Ishikawa (cell line): ENCODE data around the gene NHS.

Experiments
- CREB1 ChIP-seq: IDR thresholded peaks from 2 replicates; pipeline ENCODE4 v1.6.1; 2012; ENCODE audit warnings: low read depth
- NFIC ChIP-seq: IDR thresholded peaks from 2 replicates; pipeline ENCODE4 v1.6.1; 2012
- RAD21 ChIP-seq: IDR thresholded peaks from 2 replicates; pipeline ENCODE4 v1.6.1; 2012; ENCODE audit warnings: low read depth
- TAF1 ChIP-seq: IDR thresholded peaks from 2 replicates; pipeline ENCODE4 v1.6.1; 2012; ENCODE audit warnings: low read depth, mild to moderate bottlenecking
- TEAD4 ChIP-seq: IDR thresholded peaks from 2 replicates; pipeline ENCODE4 v1.6.1; 2012
- ZBTB7A ChIP-seq: IDR thresholded peaks from 2 replicates; pipeline ENCODE4 v1.6.1; 2012; ENCODE audit warnings: low read depth
- TF ChIP-seq, protein P1 (sequence below): IDR thresholded peaks from 2 replicates; pipeline ENCODE4 v1.6.1; 2012; ENCODE audit warnings: low read depth, mild to moderate bottlenecking
- TF ChIP-seq, protein P2 (sequence below): IDR thresholded peaks from 2 replicates; pipeline ENCODE4 v1.6.1; 2012

DNA sequence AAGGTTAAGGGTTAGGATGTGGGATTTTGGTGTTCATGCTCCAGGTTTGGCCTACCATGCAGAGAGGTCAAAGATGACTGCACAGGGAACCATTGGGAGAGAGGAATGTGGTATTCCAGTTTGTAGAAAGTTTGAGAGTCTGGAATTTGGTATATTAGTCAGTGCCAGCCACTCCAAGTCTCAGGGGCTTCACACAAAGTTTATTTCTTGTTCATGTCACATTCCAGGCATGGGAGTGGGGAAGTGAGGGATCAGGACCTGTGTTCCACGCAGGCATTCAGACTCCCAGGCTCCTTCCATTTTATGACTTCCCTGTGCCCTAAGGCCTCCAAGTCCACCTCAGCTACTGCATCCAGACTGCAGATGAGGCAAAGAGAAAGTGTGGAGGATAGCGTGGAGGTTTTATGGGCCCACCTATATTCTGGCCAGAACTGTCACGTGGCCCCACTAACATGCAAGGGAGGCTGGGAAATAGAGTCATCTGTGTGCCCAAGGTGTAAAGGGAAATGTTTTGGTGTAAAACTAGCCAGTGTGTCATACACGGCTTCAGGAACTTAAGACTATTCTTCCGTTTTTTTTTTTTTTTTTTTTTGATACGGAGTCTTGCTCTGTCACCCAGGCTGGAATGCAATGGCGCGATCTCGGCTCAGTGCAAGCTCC is 221.7 kb downstream of the NHS start:
- TF ChIP-seq, protein P1, sequence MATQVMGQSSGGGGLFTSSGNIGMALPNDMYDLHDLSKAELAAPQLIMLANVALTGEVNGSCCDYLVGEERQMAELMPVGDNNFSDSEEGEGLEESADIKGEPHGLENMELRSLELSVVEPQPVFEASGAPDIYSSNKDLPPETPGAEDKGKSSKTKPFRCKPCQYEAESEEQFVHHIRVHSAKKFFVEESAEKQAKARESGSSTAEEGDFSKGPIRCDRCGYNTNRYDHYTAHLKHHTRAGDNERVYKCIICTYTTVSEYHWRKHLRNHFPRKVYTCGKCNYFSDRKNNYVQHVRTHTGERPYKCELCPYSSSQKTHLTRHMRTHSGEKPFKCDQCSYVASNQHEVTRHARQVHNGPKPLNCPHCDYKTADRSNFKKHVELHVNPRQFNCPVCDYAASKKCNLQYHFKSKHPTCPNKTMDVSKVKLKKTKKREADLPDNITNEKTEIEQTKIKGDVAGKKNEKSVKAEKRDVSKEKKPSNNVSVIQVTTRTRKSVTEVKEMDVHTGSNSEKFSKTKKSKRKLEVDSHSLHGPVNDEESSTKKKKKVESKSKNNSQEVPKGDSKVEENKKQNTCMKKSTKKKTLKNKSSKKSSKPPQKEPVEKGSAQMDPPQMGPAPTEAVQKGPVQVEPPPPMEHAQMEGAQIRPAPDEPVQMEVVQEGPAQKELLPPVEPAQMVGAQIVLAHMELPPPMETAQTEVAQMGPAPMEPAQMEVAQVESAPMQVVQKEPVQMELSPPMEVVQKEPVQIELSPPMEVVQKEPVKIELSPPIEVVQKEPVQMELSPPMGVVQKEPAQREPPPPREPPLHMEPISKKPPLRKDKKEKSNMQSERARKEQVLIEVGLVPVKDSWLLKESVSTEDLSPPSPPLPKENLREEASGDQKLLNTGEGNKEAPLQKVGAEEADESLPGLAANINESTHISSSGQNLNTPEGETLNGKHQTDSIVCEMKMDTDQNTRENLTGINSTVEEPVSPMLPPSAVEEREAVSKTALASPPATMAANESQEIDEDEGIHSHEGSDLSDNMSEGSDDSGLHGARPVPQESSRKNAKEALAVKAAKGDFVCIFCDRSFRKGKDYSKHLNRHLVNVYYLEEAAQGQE = no peak
- TF ChIP-seq RAD21 (no peak), CREB1 (no peak), NFIC (no peak), TAF1 (no peak), TEAD4 (no peak), ZBTB7A (no peak)
- TF ChIP-seq, protein P2, sequence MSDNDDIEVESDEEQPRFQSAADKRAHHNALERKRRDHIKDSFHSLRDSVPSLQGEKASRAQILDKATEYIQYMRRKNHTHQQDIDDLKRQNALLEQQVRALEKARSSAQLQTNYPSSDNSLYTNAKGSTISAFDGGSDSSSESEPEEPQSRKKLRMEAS = no peak
